ENCODE measurements around the gene MYL10. TPM values are rescaled to one million over a fixed set of nuclear protein-coding genes. Genes with fewer than 3 reads are reported as not detected.
"Not testable (repeated sequence)": the region's sequence is repeated elsewhere in the genome, so short reads cannot be mapped to it uniquely, and the experiment has no call there.

The MYL10 gene
- total RNA-seq, 2 donors from 2014 or later: not detected

GRCh38 chr7:101608772-101609713, 20.1 kb downstream of the MYL10 start:
- Histone ChIP-seq H3K4me3 (no peak overlapping the region), H3K36me3 (no peaks in the 10 kb centered on the region), H3K9me3 (no peaks in the 10 kb centered on the region), H3K4me1 (no peaks in the 10 kb centered on the region), H3K27ac (no peak overlapping the region), H3K27me3 (no peaks in the 10 kb centered on the region)
- no peak for TF ChIP-seq CTCF (IDR thresholded peaks at IDR 0.05)
- no peak for DNase-seq (ENCODE audit: low spot score)

GRCh38 chr7:101606498-101606923, 22.6 kb downstream of the MYL10 start:
- no peaks in the 10 kb centered on the region for H3K4me1 ChIP-seq
- H3K9me3 ChIP-seq: no peaks in the 10 kb centered on the region
- no peak for TF ChIP-seq CTCF (IDR thresholded peaks at IDR 0.05)
- H3K27ac ChIP-seq: no peak overlapping the region
- H3K27me3 ChIP-seq: no peaks in the 10 kb centered on the region
- H3K36me3 ChIP-seq: no peaks in the 10 kb centered on the region
- no peak for DNase-seq (ENCODE audit: low spot score)
- H3K4me3 ChIP-seq: no peak overlapping the region

DNA sequence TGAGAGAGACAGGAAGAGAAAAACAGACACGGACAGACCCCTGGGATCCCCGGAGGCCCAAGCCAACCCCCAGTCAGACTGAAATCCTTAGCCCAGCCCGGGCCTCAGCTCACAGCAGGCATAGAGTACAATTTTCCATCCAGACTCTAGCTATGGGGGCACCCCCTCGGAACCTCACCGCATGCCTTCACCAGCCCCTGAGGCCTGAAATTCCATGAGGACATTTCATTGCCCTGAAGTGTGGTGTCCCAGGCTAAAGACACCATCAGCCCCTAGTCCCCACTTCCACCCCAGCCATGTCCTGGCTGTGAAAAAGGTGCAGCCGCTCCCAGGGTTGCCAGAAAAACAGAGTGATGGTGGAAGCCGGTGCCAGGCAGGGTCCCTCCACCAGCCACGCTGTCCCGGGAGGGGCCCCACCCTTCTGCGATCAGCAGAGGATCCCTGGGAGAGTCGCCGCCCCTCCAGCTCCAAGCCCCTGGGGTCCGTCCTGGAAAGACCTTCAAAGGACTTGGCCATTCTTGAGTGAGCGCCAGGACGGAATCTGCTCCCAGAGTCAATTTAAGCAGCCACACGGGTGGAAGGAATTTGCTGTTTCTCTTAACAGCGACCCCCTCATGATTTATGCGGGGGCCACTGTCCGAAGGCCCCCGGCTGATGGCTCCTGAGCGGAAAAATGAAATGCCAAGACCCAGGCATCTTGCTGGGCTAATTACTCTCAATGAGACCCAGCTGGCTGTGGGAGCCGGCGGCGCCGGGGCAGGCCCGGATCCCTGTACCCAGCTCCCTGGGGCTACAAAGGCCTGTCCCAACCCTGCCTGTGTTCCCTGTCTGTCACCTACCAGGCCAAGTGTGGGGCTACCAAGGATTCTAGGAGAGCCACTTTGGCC, 23.2 kb downstream of the MYL10 start:
- H3K36me3 ChIP-seq: no peaks in the 10 kb centered on the region
- TF ChIP-seq CTCF (IDR thresholded peaks at IDR 0.05): no peak
- H3K27ac ChIP-seq: no peak overlapping the region
- no peak for DNase-seq (ENCODE audit: low spot score)
- no peaks in the 10 kb centered on the region for H3K4me1 ChIP-seq
- no peaks in the 10 kb centered on the region for H3K9me3 ChIP-seq
- H3K4me3 ChIP-seq: no peak overlapping the region
- no peaks in the 10 kb centered on the region for H3K27me3 ChIP-seq

GRCh38 chr7:101604934-101605332, 24.2 kb downstream of the MYL10 start:
- H3K4me3 ChIP-seq; H3K27me3 ChIP-seq; H3K36me3 ChIP-seq; DNase-seq (ENCODE audit: low spot score); H3K27ac ChIP-seq; H3K4me1 ChIP-seq; H3K9me3 ChIP-seq: not testable (repeated sequence)

DNA sequence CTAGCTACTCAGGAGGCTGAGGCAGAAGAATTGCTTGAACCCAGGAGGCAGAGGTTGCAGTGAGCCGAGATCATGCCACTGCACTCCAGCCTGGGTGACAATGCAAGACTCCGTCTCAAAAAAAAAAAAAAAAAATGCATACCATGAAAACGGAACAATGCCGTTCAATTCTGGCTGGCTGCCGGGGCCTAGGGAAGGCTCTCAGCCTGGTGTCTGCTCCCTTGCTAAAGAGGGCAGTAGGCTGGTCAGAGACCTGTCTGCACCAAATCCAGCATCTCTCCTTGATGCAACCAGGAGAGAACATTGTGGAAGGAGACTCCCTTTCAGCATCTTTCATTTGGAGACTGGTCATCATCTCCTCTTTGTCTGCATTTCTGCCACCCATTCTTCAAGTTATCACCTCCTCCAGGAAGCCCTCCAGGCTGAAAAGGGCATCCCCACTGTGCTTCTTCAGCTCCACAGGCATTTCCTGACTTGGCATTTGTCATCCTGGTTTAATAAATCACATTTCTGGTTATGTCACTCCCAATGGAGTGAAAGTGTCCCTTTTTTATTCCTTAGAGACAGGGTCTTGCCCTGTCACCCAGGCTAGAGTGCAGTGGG, 24.7 kb downstream of the MYL10 start:
- H3K27ac ChIP-seq: no peak overlapping the region
- H3K4me1 ChIP-seq: no peaks in the 10 kb centered on the region

More for the DNA sequence above, 24.7 kb downstream of the MYL10 start:
- Histone ChIP-seq H3K36me3 (no peaks in the 10 kb centered on the region), H3K9me3 (no peaks in the 10 kb centered on the region), H3K4me3 (no peak overlapping the region), H3K27me3 (no peaks in the 10 kb centered on the region)
- TF ChIP-seq CTCF (IDR thresholded peaks at IDR 0.05): no peak
- no peak for DNase-seq (ENCODE audit: low spot score)
